HepG2 (cell line): ENCODE results near the gene DIRAS1. TPM values are rescaled to one million over a fixed set of nuclear protein-coding genes. Genes with fewer than 3 reads are reported as not detected.

Experiments used
- ATAC-seq: fragments of 200-7000 bp; cut with Tn5 transposase; 3 replicates; pipeline ENCODE4 v1.9.1; 2020; ENCODE audit warnings: mild to moderate bottlenecking, moderate library complexity
- BruUV-seq: library from RNA; stranded (reverse); fragments of 400-500 nt; replicated peaks from 2 replicates; lab custom pipeline; 2021; lab: Mats Ljungman, UMichigan
- CTCF ChIA-PET: fragments of 300-600 bp; formaldehyde crosslinking; extraction: SDS; loops from one replicate; lab custom pipeline; 2021; ENCODE audit warnings: low total read pairs, inconsistent platforms, low intra/inter-chr PET ratio; lab: Yijun Ruan, JAX
- POLR2A ChIA-PET: fragments of 350-600 bp; sonication (Branson Sonifier 250); formaldehyde crosslinking; loops from one replicate; lab custom pipeline; 2020; ENCODE audit warnings: antibody characterized with exemption, inconsistent platforms; lab: Yijun Ruan, JAX
- DNase-seq: peaks from one replicate; pipeline ENCODE4 v3.0.0-alpha.2; 2015; ENCODE audit warnings: low spot score
- FAIRE-seq: peaks from 3 replicates; lab custom pipeline; 2011; peaks lifted over from hg19 to GRCh38; lab: Jason Lieb, UNC
- H2AFZ ChIP-seq: one replicate; pipeline ENCODE4 v1.6.1; 2011; ENCODE audit warnings: low read length, inconsistent platforms
- H3K27ac ChIP-seq: fragments of 300-600 bp; 3 replicates; pipeline ENCODE4 v1.8.0; 2011; ENCODE audit warnings: mixed run types, mild to moderate bottlenecking, mixed read lengths, low read length, inconsistent platforms; ENCODE audit not compliant: insufficient read depth; ENCODE audit errors: extremely low read length
- H3K27me3 ChIP-seq, 2 experiments: fragments of 200-600 bp in 1 of 2; 2 replicates in 1 of 2; 3 replicates in 1 of 2; pipeline versions ENCODE4 v1.6.0 to v1.8.0; 2011; ENCODE audit warnings: low read length in 2 of 2, mild to moderate bottlenecking in 2 of 2, moderate library complexity in 2 of 2, inconsistent platforms in 1 of 2; ENCODE audit not compliant: insufficient read depth in 2 of 2, control insufficient read depth in 1 of 2
- H3K36me3 ChIP-seq, 2 experiments: fragments of 200-600 bp in 1 of 2; replicated peaks in 1 of 2; 2 replicates in 1 of 2; 3 replicates in 1 of 2; pipeline versions ENCODE4 v1.5.1 to v1.8.0; 2011; ENCODE audit warnings: low read length in 2 of 2, inconsistent platforms in 1 of 2; ENCODE audit not compliant: insufficient read depth in 2 of 2, control insufficient read depth in 1 of 2
- H3K4me1 ChIP-seq: 2 replicates; pipeline ENCODE4 v1.5.1; 2012; ENCODE audit warnings: low read length, inconsistent platforms; ENCODE audit not compliant: insufficient read depth
- H3K4me2 ChIP-seq: 2 replicates; pipeline ENCODE4 v1.6.0; 2011; ENCODE audit warnings: low read depth, low read length, inconsistent platforms
- H3K4me3 ChIP-seq, 3 experiments: fragments of 200-600 bp in 1 of 3; sonication (generic), shearing (Covaris generic) in 1 of 3; replicated peaks in 1 of 3; 2 replicates each; pipeline ENCODE4 v1.5.1; 2011 to 2016; ENCODE audit warnings: low read length in 3 of 3, inconsistent platforms in 2 of 3, low read depth in 2 of 3, mild to moderate bottlenecking in 2 of 3, control low read depth in 1 of 3, mixed read lengths in 1 of 3; ENCODE audit not compliant: insufficient read depth in 1 of 3
- H3K79me2 ChIP-seq: one replicate; pipeline ENCODE4 v1.6.1; 2011; ENCODE audit warnings: low read length, inconsistent platforms; ENCODE audit not compliant: insufficient read depth
- H3K9ac ChIP-seq: 2 replicates; pipeline ENCODE4 v1.6.0; 2011; ENCODE audit warnings: mild to moderate bottlenecking, low read depth, low read length, inconsistent platforms; ENCODE audit not compliant: insufficient read depth
- H3K9me3 ChIP-seq: 2 replicates; pipeline ENCODE4 v1.5.1; 2012; ENCODE audit warnings: mild to moderate bottlenecking, low read length
- H4K20me1 ChIP-seq: 2 replicates; pipeline ENCODE4 v1.6.0; 2011; ENCODE audit warnings: inconsistent platforms, mild to moderate bottlenecking, low read length, moderate library complexity; ENCODE audit not compliant: insufficient read depth
- CEBPB ChIP-seq: IDR thresholded peaks from 2 replicates; pipeline ENCODE4 v1.6.1; 2011; ENCODE audit warnings: low read depth, low read length, improper control_type of control experiment, borderline replicate concordance
- DNMT3B ChIP-seq: conservative IDR thresholded peaks from 2 replicates; pipeline ENCODE4 v1.6.1; 2016; ENCODE audit warnings: missing biosample characterization, control low read depth
- NFKBIZ ChIP-seq: IDR thresholded peaks from 2 replicates; pipeline ENCODE4 v1.6.1; 2018; ENCODE audit warnings: missing genetic modification reagents, missing compliant biosample characterization
- NR2F2 ChIP-seq: IDR thresholded peaks from 2 replicates; pipeline ENCODE4 v1.6.1; 2012; ENCODE audit warnings: low read depth, inconsistent platforms, borderline replicate concordance
- WIZ ChIP-seq: sonication (generic); formaldehyde crosslinking; IDR thresholded peaks from 2 replicates; pipeline ENCODE4 v1.5.1; 2020; ENCODE audit warnings: mild to moderate bottlenecking, missing genetic modification reagents
- ZBTB26 ChIP-seq: IDR thresholded peaks from 2 replicates; pipeline ENCODE4 v1.6.1; 2016; ENCODE audit warnings: missing compliant biosample characterization, missing genetic modification reagents, borderline replicate concordance
- ZNF224 ChIP-seq: sonication (generic); formaldehyde crosslinking; IDR thresholded peaks from 2 replicates; pipeline ENCODE4 v1.5.0; 2020; ENCODE audit warnings: mild to moderate bottlenecking, missing genetic modification reagents
- ZNF331 ChIP-seq: sonication (generic); formaldehyde crosslinking; IDR thresholded peaks from 2 replicates; pipeline ENCODE4 v1.4.0; 2020; ENCODE audit warnings: missing genetic modification reagents
- ZNF337 ChIP-seq: sonication (generic); formaldehyde crosslinking; IDR thresholded peaks from 2 replicates; pipeline ENCODE4 v1.5.1; 2020; ENCODE audit warnings: missing genetic modification reagents, low read depth, mild to moderate bottlenecking, borderline replicate concordance
- ZNF660 ChIP-seq: sonication (generic); formaldehyde crosslinking; IDR thresholded peaks from 2 replicates; pipeline ENCODE4 v1.5.1; 2020; ENCODE audit warnings: mild to moderate bottlenecking, low read depth, missing genetic modification reagents, borderline replicate concordance
- ZNF713 ChIP-seq: sonication (generic); formaldehyde crosslinking; IDR thresholded peaks from 2 replicates; pipeline ENCODE4 v1.4.0; 2020; ENCODE audit warnings: mild to moderate bottlenecking, missing genetic modification reagents
- ZNF724P ChIP-seq: sonication (generic); formaldehyde crosslinking; IDR thresholded peaks from 2 replicates; pipeline ENCODE4 v1.8.0; 2022; ENCODE audit warnings: missing genetic modification reagents, borderline replicate concordance
- WGBS: methylation state at CpG from one replicate; pipeline ENCODE4 v1.1.6; 2017; ENCODE audit warnings: low lambda C conversion rate; 5-methylcytosine and 5-hydroxymethylcytosine counted together
- in situ Hi-C: cut with HindIII; loops from 2 replicates; pipeline ENCODE4 v1.10.0; 2017; ENCODE audit warnings: low pct_unique_long_range_greater_than_20kb; ENCODE audit not compliant: extremely low pct_ligation_motif_present
- intact Hi-C: fragments of 100-400 bp; cut with micrococcal nuclease; formaldehyde crosslinking; loops from one replicate; pipeline ENCODE4 v1.10.0; 2022; ENCODE audit not compliant: unreplicated experiment
- polyA plus RNA-seq, 8 experiments: library from polyadenylated mRNA; depleted of rRNA in 3 of 8; stranded (reverse) in 7 of 8; unstranded in 1 of 8; fragments of >200 nt; fragmentation: Illumina TruSeq in 4 of 8; extraction: Trizol in 4 of 8; gene quantifications; 2 replicates each; pipeline versions ENCODE4 v1.2.1 to v1.2.3, GENCODE V29; 2011 to 2016; ENCODE audit warnings: low read depth in 4 of 8, missing spikeins in 1 of 8, mixed read lengths in 1 of 8; ENCODE audit not compliant: insufficient read depth in 1 of 8
- total RNA-seq, 5 experiments: library from RNA; depleted of rRNA; stranded (reverse); fragments of >200 nt; fragmentation: Illumina TruSeq; extraction: Trizol; gene quantifications; 2 replicates each; pipeline ENCODE4 v1.2.3, GENCODE V29; 2016; ENCODE audit warnings: low read depth in 1 of 5
- TF ChIP-seq, protein P1 (sequence below): sonication (generic); formaldehyde crosslinking; IDR thresholded peaks from 2 replicates; pipeline ENCODE4 v1.5.0; 2020; ENCODE audit warnings: missing genetic modification reagents
- TF ChIP-seq, protein P2 (sequence below): IDR thresholded peaks from 2 replicates; pipeline ENCODE4 v1.6.1; 2016; ENCODE audit warnings: low read depth, control low read depth
- TF ChIP-seq, protein P3 (sequence below): sonication (generic); formaldehyde crosslinking; conservative IDR thresholded peaks from 2 replicates; pipeline ENCODE4 v1.4.0; 2020; ENCODE audit warnings: missing genetic modification reagents

DIRAS1 gene
- total and polyA plus RNA-seq, 2 of the 13 experiments (the other 11 are each of a cell fraction or from before 2014, with no cell fraction given): 0.97 to 1.8 TPM

DNA sequence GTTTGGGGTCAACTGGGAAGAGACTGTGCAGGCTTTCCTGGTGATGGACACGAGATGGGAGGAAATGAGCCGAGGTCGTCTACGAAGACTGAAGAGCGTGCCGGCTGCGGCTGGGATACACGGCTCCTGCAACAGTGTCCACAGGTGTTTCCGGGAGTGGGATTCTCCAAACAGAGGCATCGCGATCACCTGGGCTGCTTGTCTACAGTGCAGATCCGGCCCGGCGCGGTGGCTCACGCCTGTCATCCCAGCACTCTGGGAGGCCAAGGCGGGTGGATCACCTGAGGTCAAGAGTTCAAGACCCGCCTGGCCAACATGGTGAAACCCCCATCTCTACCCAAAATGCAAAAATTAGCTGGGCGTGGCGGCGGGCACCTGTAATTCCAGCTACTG, 30.3 kb upstream of the DIRAS1 start:
- no peaks in the 10 kb centered on the region for H3K9me3 ChIP-seq
- CTCF ChIA-PET: interaction anchor here (3.3 kb wide), 1 partner anchor 103 kb away, joined by 49 read pairs; no protein-coding TSS in a partner anchor
- no peaks in the 10 kb centered on the region for H3K79me2 ChIP-seq
- no TSS peak for BruUV-seq
- POLR2A ChIA-PET: no interaction called here
- in situ Hi-C loops (loop anchor here (5.0 kb wide), 1 partner anchor 104 kb away; no protein-coding TSS in a partner anchor), intact Hi-C loops (no loop called here)
- H3K4me3 ChIP-seq: no peak overlapping the region
- H3K9ac ChIP-seq: no peak overlapping the region
- no peaks in the 10 kb centered on the region for H3K4me1 ChIP-seq
- WGBS: 85% methylated on average over 18 of the region's 21 CpGs
- H2AFZ ChIP-seq: no peak overlapping the region
- H3K36me3 ChIP-seq: peaks cover 8 to 10% of the 10 kb centered on the region in 2 experiments; a peak in 3 of 5 replicates
- H3K27me3 ChIP-seq: no peaks in the 10 kb centered on the region
- H3K27ac ChIP-seq: no peak overlapping the region
- no peak for DNase-seq
- no peak for ATAC-seq
- H3K4me2 ChIP-seq: no peak overlapping the region
- TF ChIP-seq, protein P1, sequence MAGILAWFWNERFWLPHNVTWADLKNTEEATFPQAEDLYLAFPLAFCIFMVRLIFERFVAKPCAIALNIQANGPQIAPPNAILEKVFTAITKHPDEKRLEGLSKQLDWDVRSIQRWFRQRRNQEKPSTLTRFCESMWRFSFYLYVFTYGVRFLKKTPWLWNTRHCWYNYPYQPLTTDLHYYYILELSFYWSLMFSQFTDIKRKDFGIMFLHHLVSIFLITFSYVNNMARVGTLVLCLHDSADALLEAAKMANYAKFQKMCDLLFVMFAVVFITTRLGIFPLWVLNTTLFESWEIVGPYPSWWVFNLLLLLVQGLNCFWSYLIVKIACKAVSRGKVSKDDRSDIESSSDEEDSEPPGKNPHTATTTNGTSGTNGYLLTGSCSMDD (CRISPR knock-in tag): no peak
- TF ChIP-seq NR2F2: no peak
- no peak for TF ChIP-seq ZNF337 (CRISPR knock-in tag)
- TF ChIP-seq DNMT3B (CRISPR knock-in tag): no peak
- TF ChIP-seq, protein P2, sequence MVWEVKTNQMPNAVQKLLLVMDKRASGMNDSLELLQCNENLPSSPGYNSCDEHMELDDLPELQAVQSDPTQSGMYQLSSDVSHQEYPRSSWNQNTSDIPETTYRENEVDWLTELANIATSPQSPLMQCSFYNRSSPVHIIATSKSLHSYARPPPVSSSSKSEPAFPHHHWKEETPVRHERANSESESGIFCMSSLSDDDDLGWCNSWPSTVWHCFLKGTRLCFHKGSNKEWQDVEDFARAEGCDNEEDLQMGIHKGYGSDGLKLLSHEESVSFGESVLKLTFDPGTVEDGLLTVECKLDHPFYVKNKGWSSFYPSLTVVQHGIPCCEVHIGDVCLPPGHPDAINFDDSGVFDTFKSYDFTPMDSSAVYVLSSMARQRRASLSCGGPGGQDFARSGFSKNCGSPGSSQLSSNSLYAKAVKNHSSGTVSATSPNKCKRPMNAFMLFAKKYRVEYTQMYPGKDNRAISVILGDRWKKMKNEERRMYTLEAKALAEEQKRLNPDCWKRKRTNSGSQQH (CRISPR knock-in tag): no peak
- TF ChIP-seq ZNF331 (CRISPR knock-in tag): no peak
- TF ChIP-seq ZBTB26: no peak
- TF ChIP-seq WIZ (CRISPR knock-in tag): no peak
- TF ChIP-seq ZNF224 (CRISPR knock-in tag): no peak
- TF ChIP-seq ZNF660: no peak
- TF ChIP-seq CEBPB: no peak
- no peak for TF ChIP-seq NFKBIZ
- no peak for TF ChIP-seq ZNF724P (CRISPR knock-in tag)
- TF ChIP-seq ZNF713 (CRISPR knock-in tag): no peak
- TF ChIP-seq, protein P3, sequence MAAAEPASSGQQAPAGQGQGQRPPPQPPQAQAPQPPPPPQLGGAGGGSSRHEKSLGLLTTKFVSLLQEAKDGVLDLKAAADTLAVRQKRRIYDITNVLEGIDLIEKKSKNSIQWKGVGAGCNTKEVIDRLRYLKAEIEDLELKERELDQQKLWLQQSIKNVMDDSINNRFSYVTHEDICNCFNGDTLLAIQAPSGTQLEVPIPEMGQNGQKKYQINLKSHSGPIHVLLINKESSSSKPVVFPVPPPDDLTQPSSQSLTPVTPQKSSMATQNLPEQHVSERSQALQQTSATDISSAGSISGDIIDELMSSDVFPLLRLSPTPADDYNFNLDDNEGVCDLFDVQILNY (CRISPR knock-in tag): no peak
- no peak for FAIRE-seq
- H4K20me1 ChIP-seq: no peaks in the 10 kb centered on the region
